Raji (cell line): ENCODE measurements around the gene ACD.
A peak's percentile ranks its signal among the peaks of the same experiment; 100 is the strongest.

Source experiments
- POLR2A ChIP-seq: IDR thresholded peaks from 2 replicates; pipeline ENCODE4 v1.6.1; 2011; ENCODE audit warnings: low read depth, low read length, control low read depth; ENCODE audit not compliant: insufficient read depth

Gene ACD

DNA sequence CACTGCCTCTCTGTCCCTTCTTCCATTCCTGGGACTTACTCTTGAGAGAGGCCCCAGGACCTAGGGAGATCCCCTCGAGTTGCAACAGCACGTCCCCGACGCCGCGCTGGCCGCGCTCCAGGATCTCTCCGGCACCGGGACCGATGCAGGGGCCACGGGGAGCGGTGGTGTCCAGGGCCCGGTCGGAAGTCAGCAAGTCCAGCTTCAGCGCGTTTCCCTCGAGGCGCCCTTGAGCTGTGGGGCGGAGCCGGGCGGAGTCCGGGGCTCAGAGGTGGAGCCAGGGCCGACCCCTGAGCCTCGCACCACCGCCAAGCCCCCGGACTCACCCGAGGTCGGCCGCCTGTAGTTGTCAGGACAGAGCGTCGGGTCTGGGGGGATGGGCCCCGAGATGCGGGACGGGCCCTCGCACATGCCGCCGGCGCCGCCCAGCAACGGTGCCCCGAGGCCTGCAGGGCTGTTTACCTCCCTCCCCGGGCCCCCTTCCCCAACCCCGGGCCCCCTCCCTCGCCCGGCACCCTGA is 6.0 kb upstream of the ACD start:
- TF ChIP-seq POLR2A: no peak; the same call in 1 of the 2 replicates

DNA sequence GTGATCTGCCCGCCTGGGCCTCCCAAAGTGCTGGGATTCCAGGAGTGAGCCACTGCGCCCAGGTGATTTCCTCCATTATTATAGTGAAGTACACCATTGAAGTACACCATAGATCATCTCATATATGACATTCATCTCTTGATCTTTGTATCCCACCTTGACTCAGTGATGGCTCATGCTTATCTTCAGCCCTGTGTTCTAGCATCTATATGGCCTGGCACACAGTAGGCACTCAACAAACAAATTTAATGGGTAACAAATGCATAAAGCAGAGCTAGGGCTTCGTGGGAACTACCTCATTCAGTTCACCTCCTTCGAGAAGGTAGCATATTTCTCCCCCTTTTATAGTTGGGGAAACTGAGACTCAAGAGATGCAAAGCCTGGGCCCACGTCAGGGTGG is 5.5 kb upstream of the ACD start:
- no peak for TF ChIP-seq POLR2A

DNA sequence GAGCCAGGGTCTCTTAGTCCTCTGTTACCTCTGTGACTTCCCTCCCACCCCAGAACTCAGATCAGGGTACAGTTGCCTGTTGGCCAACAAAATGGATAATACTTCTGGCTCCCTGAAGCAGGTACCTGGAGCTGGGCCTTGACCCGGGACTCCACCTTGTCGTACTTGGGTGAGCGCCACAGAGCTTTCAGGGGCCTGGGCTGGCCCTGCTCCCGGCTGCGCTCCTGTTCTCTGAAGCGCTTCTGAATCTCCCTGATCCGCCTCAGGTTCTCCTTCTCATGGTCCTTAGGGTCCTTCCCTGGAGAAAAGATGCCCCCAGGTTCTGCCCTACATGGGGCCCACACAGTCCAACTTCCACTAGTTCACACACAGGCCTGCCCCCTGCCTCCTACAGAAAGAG is 4.8 kb upstream of the ACD start:
- TF ChIP-seq POLR2A: no peak

DNA sequence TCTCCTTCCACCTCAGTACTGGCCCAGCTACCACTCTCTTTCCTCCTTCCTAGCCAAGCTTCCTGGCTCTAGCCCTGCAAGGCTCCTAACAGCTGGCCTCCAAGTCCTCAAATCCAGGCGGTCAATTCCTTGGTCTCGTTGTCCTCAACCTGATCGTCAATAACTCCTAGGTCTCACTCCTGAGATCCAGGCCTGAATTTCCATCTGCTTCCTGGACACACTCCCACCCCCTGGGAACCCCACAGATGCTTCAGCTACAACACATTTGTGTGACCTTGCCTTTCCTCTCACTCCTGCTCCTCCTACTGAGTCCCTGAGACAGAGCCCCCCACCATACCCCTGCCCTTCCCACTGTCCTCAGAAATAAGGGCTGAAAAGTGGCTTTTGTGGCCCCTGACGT is 4.2 kb upstream of the ACD start:
- no peak for TF ChIP-seq POLR2A

DNA sequence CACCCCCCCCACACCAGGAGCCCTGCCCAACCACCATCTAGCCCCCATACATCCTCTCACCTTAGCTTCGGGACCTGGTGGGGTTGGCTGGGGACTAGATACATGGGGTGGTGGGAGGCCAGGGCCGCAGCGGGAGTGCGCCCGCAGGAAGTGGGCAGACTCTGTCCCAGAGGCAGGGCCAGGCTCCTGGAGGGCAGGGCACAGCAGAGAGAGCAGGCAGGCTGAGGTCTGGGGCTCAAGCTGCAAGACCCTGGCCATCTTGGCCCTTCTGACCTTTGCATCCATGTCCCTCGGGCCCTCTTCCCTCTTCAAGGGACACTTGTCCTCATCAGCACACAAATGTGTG is 3.8 kb upstream of the ACD start:
- TF ChIP-seq POLR2A: no peak

DNA sequence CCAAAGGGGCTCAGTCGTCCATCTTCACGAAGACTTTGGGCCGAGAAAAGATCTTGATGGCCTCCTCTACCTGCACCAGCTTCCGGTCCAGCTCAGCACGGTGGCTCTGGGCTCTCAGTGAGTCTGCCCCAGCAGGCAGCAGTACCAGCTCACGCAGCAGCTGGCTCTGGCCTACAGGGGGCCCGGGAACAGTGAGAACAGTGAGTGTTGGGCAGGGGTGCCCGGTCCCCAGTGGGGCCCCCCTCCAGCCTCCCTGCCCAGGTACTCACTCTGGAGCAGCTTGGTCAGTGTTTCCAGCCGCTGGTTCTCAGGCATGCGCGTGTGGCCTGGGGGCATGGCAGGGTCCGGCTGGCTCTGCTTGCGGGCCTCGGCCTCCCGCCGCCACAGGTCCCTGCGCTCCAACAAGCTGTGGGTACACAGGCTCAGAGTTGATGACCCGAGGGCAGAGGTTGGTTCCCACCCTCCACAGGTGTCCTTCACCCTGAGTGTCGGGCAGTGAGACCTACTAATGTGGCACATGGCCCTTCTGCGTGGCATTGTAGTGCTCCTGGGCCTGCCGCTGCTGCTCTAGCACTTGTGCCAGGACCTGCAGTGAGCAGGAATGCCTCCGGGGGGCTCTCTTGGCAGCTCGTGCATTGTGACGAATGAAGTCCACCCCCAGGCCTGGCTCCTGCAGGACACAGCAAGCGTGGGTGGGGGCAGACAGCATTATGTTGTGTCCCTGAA is 3.3 kb upstream of the ACD start:
- TF ChIP-seq POLR2A: no peak

DNA sequence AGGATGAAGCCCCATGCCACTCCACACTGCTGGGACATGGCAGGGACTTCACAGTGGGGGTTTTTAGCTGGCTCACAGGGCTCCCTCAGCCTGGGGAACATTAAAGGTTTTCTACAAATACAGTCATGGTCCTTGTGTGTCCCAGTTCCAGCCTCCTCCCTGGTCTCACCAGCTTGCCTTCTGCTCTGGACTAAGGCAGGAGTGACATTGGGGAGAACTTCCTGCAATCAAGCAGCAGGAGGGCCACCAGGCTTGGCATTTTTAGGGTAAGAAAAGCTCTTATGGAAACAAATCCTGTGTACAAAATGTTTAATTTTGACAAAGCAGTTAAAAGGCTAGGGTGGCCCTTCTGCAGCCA is 2.6 kb upstream of the ACD start:
- TF ChIP-seq POLR2A: no peak

DNA sequence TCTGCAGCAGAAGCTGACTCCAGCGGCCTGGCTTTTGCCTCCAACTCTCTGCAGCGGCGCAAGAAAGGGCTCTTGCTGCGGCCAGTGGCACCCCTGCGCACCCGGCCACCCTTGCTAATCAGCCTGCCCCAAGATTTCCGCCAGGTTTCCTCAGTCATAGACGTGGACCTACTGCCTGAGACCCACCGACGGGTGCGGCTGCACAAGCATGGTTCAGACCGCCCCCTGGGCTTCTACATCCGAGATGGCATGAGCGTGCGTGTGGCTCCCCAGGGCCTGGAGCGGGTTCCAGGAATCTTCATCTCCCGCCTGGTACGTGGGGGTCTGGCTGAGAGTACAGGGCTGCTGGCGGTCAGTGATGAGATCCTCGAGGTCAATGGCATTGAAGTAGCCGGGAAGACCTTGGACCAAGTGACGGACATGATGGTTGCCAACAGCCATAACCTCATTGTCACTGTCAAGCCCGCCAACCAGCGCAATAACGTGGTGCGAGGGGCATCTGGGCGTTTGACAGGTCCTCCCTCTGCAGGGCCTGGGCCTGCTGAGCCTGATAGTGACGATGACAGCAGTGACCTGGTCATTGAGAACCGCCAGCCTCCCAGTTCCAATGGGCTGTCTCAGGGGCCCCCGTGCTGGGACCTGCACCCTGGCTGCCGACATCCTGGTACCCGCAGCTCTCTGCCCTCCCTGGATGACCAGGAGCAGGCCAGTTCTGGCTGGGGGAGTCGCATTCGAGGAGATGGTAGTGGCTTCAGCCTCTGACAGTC is 2.0 kb upstream of the ACD start:
- no peak for TF ChIP-seq POLR2A

DNA sequence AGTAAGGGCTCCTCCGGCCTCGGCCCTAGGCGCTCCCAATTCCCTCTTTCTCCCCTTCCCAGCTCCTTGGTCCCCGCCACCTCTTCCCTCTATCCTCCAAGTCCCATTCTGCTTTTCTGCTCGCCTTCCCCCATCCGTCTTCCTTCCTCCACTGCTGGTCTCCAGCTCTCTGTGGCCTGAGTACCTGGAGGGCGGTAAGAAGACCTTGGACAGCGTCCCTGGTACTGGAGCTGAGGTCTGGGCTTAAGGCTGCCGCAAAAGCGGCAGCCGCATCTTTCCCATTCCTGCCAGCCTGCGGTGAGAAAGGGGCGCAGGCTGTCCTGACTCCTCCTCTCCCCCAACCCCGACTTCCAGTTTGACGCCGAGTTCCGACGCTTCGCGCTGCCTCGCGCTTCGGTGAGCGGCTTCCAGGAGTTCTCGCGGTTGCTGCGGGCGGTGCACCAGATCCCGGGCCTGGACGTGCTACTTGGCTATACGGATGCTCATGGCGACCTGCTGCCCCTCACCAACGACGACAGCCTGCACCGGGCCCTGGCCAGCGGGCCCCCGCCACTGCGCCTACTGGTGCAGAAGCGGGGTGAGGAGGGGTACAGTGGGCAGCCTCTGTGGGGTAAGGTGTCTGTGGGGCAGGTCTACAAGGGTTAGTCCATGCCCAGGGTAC is 1.2 kb upstream of the ACD start:
- TF ChIP-seq POLR2A: no peak

DNA sequence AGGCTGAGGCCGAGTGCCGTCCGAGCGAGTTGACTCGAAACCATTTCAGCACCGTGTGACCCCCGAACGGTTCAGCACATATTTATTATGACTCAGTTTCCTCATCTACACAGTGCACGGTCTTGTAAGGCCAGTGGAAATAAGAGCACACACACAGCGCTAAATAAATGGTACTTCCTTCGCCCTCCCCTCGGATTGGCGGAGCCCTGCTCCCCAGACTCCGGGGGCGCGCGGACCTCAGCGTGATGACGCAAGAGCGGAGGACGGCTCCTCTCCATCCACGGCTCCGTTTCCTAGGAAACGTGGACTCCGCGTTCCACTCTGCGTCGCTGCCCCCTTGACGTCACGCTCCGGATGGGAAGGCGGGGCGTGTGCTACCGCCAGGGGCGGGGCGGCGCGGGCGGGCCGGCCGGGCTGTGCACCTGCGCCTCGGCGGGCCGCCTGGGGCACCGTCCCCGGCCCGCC is 536 bp upstream of the ACD start, which contains the start of gene PARD6A:
PARD6A (plus strand) TSS at position 397 of the 465 bp plus-strand sequence. CDS start 79 bp downstream, outside the sequence.
- TF ChIP-seq POLR2A: peak; percentile 61

DNA sequence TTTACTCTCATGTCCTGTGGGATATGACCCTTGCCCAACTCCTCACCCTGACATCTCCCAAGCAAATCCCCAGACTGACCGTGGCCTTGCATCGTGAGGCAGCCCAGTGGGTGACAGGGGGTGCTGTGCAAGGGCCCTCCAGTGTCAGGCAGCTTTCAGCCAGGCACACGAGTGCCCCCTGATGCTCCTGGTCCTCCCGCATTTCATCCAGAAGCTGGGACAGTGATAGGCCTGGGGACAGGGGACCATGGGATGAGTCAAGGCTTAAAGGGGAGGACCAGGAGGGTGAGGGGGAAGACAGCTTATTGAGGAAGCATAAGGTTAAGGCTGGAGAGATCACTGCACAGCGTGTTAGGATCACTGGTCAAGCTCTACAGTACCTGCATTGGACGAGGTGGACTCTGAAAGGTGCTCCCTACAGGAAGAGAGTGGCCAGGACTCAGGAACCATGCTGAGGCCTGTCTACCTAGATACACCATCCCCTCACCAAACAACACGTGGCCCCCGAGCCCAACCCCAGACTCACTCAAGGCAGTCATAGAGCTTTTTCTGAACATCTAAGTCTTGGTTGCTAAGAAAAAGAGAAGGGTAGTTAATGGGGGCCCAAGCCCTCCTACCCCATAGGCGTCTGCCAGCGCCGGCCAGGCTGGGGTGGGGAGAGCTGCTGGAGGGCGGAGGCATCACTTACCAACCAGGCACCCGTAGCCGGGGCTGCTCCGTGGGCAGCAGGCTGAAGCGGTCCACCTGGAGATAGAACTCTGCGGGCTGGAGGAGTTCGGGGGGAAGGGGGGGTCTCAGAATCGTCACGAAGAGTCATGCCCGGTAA is 998 bp downstream of the ACD start:
- no peak for TF ChIP-seq POLR2A

DNA sequence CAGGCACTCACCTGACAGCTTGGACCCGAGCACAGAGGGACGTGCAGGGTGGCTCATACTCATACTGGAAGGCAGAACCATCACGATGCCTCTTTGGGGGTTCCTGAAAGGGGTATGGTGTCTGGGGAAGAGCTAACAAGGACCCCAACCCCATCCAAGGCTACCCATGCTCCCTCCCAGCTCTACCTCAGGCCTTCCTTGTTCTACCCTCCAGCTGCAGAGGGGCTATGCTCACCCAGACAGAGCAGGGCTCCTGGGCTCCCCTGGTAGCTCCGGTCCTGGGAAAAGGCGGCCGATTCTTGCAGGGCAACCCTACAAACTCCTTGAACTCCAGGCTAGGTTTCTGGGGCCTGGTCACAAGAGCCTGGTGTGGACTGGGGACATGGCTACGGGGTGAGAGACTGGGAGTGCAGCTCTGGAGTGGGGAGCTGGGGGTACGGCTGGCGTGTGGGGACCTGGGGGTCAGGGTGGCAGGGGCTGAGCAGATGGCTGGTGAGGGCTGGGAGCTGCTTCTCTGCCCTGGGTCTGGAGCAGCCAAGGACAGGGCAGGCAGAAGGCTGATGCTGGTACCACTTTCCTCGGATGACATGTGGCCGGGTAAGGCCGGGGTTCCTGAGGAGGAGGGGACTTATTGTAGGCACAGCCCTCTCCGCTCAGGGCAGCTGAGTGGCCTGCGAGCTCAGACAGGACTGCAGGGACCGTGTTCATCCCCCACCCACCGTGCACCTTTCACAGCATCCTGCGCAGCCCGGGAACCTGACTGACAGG is 2.1 kb downstream of the ACD start:
- TF ChIP-seq POLR2A: no peak

DNA sequence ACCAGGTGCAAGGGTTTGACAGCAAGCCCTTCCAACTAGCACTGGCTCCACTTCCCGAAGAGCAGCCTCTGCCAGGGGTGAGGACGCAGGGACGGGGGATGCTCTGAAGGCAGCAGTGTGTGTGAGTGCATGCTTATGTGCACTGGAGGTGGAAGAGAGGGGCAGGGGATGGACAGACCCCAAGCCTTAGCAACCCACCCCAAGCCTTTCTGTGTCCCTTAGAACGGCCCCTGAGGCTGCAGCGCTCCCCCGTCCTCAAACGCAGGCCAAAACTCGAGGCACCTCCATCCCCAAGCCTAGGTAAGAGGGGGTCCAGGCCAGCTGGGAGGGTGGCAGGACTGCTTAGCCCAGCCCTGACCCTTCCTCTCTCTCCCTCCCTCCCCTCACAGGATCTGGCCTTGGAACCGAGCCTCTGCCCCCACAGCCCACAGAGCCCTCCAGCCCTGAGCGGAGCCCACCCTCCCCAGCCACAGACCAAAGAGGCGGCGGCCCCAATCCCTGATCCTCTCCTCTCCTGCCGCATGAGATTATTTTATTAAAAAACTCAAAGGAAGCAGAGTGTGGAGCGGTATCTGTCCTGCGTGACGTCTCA is 2.9 kb downstream of the ACD start:
- no peak for TF ChIP-seq POLR2A
